Anterior cingulate cortex (tissue), 58 donors: ENCODE results near the gene PRAMEF4.
"Not testable (repeated sequence)": the region's sequence is repeated elsewhere in the genome, so short reads cannot be mapped to it uniquely, and the experiment has no call there.

Experiments used
- DNase-seq, 58 donors: peaks; one replicate each; lab custom pipeline; 2025; lab: John Stamatoyannopoulos, UW

Gene PRAMEF4

GRCh38 chr1:12886101-12886500 is at the start of gene PRAMEF4:
Gene PRAMEF4 (minus strand): TSS chr1:12886201. CDS start chr1:12883394, 2,807 bp downstream.
- DNase-seq, result not testable (repeated sequence)

- not testable (repeated sequence) for DNase-seq
These were observed 38.4 kb upstream of the PRAMEF4 start for GRCh38 chr1:12924368-12924767.

- DNase-seq, result not testable (repeated sequence)
These were observed 35.7 kb upstream of the PRAMEF4 start for GRCh38 chr1:12921749-12922148.

- not testable (repeated sequence) for DNase-seq
These were observed 30.3 kb upstream of the PRAMEF4 start, which contains the start of gene PRAMEF7 for GRCh38 chr1:12916310-12916709. Gene PRAMEF7 (plus strand): TSS chr1:12916610. CDS start chr1:12917693, 1,083 bp downstream.

- not testable (repeated sequence) for DNase-seq
These were observed 18.0 kb upstream of the PRAMEF4 start for GRCh38 chr1:12903793-12904572.

GRCh38 chr1:12899186-12899585 is 13.2 kb upstream of the PRAMEF4 start:
- not testable (repeated sequence) for DNase-seq

- DNase-seq, result not testable (repeated sequence)
These were observed 12.2 kb upstream of the PRAMEF4 start, which contains the start of gene PRAMEF10 for GRCh38 chr1:12898170-12898569. Gene PRAMEF10 (minus strand): TSS chr1:12898270. CDS start chr1:12895847, 2,423 bp downstream.

- not testable (repeated sequence) for DNase-seq
These were observed 7.5 kb downstream of the PRAMEF4 start for GRCh38 chr1:12878453-12878852.

GRCh38 chr1:12863131-12863880 is 22.7 kb downstream of the PRAMEF4 start:
- not testable (repeated sequence) for DNase-seq

- not testable (repeated sequence) for DNase-seq
These were observed 29.2 kb downstream of the PRAMEF4 start, which contains the start of gene PRAMEF2 for GRCh38 chr1:12856786-12857185. Gene PRAMEF2 (plus strand): TSS chr1:12857086. CDS start chr1:12859010, 1,924 bp downstream.

- DNase-seq, result no peak
These were observed 34.2 kb downstream of the PRAMEF4 start for GRCh38 chr1:12851779-12852178.

- not testable (repeated sequence) for DNase-seq
These were observed 37.4 kb downstream of the PRAMEF4 start, which contains the start of gene HNRNPCL1 for GRCh38 chr1:12848620-12849019. Gene HNRNPCL1 (minus strand): TSS chr1:12848720. CDS start chr1:12848289, 431 bp downstream.

- DNase-seq, result not testable (repeated sequence)
These were observed 52.8 kb downstream of the PRAMEF4 start for GRCh38 chr1:12833251-12833650.

GRCh38 chr1:12831310-12831709 is 54.7 kb downstream of the PRAMEF4 start, which contains the start of gene PRAMEF11:
Gene PRAMEF11 (minus strand): TSS chr1:12831410. CDS start chr1:12828789, 2,621 bp downstream.
- not testable (repeated sequence) for DNase-seq
